Ovary (tissue), 3 donors: ENCODE results near the gene PGAP6.

Experiments used
- CTCF ChIP-seq, 3 donors: fragments of 450-650 bp in 2 of 3; fragments of 200-600 bp in 1 of 3; IDR thresholded peaks; one replicate each; pipeline versions ENCODE4 v1.5.1 to v1.8.0; 2016 to 2022; ENCODE audit warnings: antibody characterized with exemption in 3 of 3, mild to moderate bottlenecking in 1 of 3
- EP300 ChIP-seq: sonication (generic); formaldehyde crosslinking; IDR thresholded peaks from one replicate; pipeline ENCODE4 v1.6.1; 2017; ENCODE audit warnings: antibody characterized with exemption
- donor health status: DM: no; HTN: no; CAD: no.

GRCh38 chr16:322476-323143 lies 59.2 kb downstream of the PGAP6 start:
- no peak for TF ChIP-seq CTCF (IDR thresholded peaks at IDR 0.05)
- no peak for TF ChIP-seq EP300
